GM21825 (cell line): ENCODE data around the gene INTS6.
"Not testable (repeated sequence)": the region's sequence is repeated elsewhere in the genome, so short reads cannot be mapped to it uniquely, and the experiment has no call there.

Experiments used
- ATAC-seq: cut with Tn5 transposase; IDR thresholded peaks from one replicate; pipeline ENCODE4 v1.9.1; 2021; ENCODE audit warnings: mild to moderate bottlenecking, moderate library complexity; ENCODE audit not compliant: unreplicated experiment

INTS6 gene

GRCh38 chr13:51415339-51415738 is 37.5 kb downstream of the INTS6 start:
- not testable (repeated sequence) for ATAC-seq

GRCh38 chr13:51412431-51412830 is 40.4 kb downstream of the INTS6 start:
- ATAC-seq = no peak

- no peak for ATAC-seq
Measured at GRCh38 chr13:51405176-51405575, 47.7 kb downstream of the INTS6 start.

GRCh38 chr13:51397262-51397941 is 55.4 kb downstream of the INTS6 start:
- ATAC-seq = no peak

GRCh38 chr13:51396352-51396751 is 56.5 kb downstream of the INTS6 start:
- no peak for ATAC-seq

- no peak for ATAC-seq
Measured at GRCh38 chr13:51394724-51395123, 58.1 kb downstream of the INTS6 start.

GRCh38 chr13:51385114-51385513 is 67.7 kb downstream of the INTS6 start:
- no peak for ATAC-seq

GRCh38 chr13:51380269-51380668 is 72.6 kb downstream of the INTS6 start:
- ATAC-seq = no peak

GRCh38 chr13:51373451-51373850 is 79.4 kb downstream of the INTS6 start:
- no peak for ATAC-seq

GRCh38 chr13:51371768-51372399 is 81.0 kb downstream of the INTS6 start:
- no peak for ATAC-seq

- ATAC-seq = no peak
Measured at GRCh38 chr13:51370811-51371210, 82.0 kb downstream of the INTS6 start.

- no peak for ATAC-seq
Measured at GRCh38 chr13:51370116-51370515, 82.7 kb downstream of the INTS6 start.

GRCh38 chr13:51364404-51365008 is 88.3 kb downstream of the INTS6 start:
- ATAC-seq = no peak

- ATAC-seq = no peak
Measured at GRCh38 chr13:51363625-51364024, 89.2 kb downstream of the INTS6 start.

GRCh38 chr13:51361106-51361505 is 91.7 kb downstream of the INTS6 start:
- no peak for ATAC-seq

GRCh38 chr13:51360489-51360888 is 92.3 kb downstream of the INTS6 start:
- ATAC-seq = no peak

GRCh38 chr13:51359352-51359751 is 93.5 kb downstream of the INTS6 start:
- no peak for ATAC-seq

- no peak for ATAC-seq
Measured at GRCh38 chr13:51357928-51358595, 94.8 kb downstream of the INTS6 start.

GRCh38 chr13:51355217-51355616 is 97.6 kb downstream of the INTS6 start:
- no peak for ATAC-seq

- ATAC-seq = no peak
Measured at GRCh38 chr13:51349016-51349415, 103.8 kb downstream of the INTS6 start.

GRCh38 chr13:51348069-51348967 is 104.5 kb downstream of the INTS6 start:
- ATAC-seq = no peak
